GM19468 (cell line): Measurements from ENCODE around the gene NPW.

ENCODE experiments used
- ATAC-seq: cut with Tn5 transposase; IDR thresholded peaks from one replicate; pipeline ENCODE4 v1.9.1; 2021; ENCODE audit warnings: mild to moderate bottlenecking, moderate library complexity, moderate number of reproducible peaks; ENCODE audit not compliant: unreplicated experiment; ENCODE audit errors: extremely low read depth

Gene NPW

DNA sequence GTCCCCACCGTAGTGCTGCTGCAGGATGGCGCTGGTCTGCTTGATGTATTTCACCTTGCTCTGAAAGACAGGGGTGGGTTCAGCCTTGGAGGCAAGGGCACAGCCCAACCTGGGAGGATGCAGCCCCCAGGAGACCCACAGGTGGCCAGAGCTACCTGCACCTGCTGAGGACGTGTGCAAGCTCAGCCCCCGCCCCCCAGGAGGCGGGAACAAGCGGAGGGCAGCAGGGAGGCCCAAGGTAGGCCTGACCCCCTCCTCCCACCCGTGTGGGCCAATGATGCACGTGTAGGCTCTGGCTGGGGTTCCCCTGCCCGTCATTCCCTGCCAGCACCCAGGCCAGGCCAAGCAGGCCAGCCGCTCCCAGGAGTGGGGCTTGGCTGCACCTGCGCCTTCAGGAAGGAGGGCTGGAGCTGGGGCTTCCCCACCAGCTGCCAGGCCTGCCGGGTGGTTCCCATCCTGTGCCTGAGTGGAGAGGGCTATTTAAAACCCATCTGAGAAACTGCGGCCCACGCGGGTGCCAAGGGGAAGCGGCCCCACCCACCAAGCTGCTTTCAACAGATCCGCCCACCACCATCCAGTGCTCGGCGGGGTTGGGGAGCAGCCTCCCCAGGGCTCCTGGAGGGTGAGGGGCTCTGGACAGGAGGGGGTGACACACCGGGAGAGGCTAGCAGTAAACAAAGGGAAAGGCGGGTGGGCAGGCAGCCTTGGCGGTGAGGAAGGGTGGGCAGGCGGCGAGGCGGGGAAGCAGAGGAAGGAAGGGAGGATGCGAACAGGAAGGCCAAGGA, 24.3 kb downstream of the NPW start:
- no peak for ATAC-seq

DNA sequence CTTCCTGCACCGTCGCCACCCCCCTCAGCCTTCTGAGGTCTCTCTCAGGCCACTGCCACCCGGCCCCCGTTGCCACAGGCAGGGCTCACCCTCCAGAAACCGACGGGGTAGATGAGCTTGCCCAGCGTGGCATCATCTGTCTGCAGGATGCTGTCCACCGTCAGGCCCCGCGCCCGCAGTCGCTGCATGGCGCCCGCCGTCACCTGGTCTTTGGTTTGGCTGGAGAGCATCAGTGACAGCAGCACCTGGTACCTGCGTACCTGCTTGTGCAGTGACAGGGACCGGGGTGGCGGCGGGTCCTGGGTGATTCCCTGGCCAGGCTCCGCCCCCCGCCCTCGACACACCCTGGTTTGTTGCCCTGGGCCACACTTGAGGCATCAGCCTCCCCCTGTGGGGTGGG, 25.0 kb downstream of the NPW start:
- ATAC-seq: no peak

- ATAC-seq: no peak
These were observed 26.6 kb downstream of the NPW start for GRCh38 chr16:2045965-2046892.

DNA sequence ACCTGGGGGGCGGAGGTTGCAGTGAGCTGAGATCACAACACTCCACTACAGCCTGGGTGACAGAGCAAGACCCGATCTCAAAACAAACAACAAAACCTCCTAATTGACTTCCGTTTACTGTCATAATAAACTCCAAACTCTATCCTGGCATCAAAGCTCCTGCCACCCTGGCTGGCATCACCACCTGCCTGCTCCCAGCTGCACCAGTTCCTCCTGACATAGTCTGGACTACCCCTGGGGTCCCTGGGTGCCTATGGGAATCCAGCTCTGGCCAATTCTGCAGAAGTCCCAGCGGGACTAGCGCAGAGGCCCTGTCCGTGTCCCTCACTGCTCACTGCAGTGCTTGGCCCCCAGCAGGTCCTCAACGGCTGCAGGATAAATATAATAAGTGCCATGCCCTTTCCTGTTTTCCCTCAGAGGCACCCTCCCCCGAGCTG, 27.3 kb downstream of the NPW start:
- ATAC-seq: no peak

GRCh38 chr16:2047330-2048115, 27.9 kb downstream of the NPW start, which contains the start of the genes NTHL1 and TSC2:
Gene NTHL1, minus strand, starts transcription at chr16:2047834. Its CDS starts 11 bp downstream, at chr16:2047823.
Gene TSC2, plus strand, starts transcription at chr16:2047985. Its CDS starts 631 bp downstream, at chr16:2048616.
- ATAC-seq: peak; percentile 97

GRCh38 chr16:2048116-2048543, 28.5 kb downstream of the NPW start:
- no peak for ATAC-seq

GRCh38 chr16:2053211-2053610, 33.6 kb downstream of the NPW start:
- ATAC-seq: no peak

- ATAC-seq: no peak
These were observed 34.3 kb downstream of the NPW start for GRCh38 chr16:2053897-2054296.

GRCh38 chr16:2054543-2055245, 35.1 kb downstream of the NPW start:
- ATAC-seq: no peak

DNA sequence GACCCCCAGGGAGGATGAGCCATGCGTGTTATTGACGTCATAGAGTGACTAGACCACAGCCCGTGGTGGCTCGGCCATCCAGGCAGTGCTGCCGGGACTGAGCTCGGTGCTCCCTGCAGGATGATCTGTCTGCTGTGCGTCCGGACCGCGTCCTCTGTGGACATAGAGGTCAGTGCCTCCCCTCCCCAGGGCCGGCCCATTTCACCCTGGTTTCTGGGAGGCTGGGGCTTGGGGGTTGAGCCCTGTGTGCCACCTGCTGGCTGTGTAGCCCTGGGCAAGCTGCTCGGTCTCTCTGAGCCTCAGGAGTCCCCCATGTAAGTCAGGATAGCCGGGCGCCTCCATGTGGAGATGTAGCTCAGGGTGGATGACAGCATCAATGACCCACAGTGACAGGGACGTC, 36.5 kb downstream of the NPW start:
- no peak for ATAC-seq

DNA sequence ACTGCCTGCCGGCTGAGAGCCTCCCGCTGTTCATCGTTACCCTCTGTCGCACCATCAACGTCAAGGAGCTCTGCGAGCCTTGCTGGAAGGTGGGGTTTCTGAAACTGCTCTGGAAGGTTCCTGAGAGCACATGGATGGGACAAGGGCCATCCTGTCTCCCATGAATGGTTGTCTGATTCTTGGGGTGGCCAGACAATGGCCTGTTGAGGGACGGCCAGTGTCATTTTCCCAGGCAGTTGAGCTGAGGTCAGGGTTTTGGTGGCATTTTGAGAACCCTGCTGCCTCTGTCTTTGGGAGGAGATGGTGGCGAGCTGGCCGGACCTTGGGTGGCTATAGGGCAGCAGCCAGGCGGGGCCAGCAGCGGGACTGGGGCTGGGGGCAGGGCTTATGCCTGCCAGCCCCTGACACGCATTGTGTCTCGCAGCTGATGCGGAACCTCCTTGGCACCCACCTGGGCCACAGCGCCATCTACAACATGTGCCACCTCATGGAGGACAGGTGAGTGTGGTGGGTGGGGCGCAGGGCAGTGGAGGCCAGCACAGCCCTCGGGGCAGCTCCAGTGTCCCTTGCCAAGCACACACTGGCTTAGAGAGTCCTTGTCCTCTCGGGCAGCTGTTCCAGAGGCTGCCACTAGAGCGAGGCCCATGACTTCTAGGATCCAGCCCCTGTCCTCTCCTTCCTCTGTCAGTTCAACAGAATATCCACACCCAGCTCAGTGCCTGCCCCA, 37.3 kb downstream of the NPW start:
- ATAC-seq: no peak

DNA sequence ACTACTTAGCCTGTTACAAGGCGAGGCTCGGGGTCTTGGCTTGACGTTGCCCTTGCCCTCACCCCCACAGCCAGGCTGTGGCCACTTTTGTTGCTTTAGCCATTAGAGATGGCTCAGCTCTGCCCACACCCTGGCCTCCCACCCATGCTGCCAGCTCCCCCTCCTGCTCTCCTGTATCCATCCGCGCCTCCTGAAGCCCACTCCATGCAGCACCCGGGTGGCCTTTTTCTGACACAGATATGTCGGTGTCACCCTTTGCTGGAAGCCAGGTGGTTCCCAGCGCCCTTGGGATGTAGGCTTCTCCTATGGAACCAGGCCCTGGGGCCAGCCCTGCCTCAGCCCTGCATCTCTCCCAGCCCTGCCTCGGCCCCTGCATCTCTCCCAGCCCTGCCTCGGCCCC, 37.9 kb downstream of the NPW start:
- no peak for ATAC-seq

DNA sequence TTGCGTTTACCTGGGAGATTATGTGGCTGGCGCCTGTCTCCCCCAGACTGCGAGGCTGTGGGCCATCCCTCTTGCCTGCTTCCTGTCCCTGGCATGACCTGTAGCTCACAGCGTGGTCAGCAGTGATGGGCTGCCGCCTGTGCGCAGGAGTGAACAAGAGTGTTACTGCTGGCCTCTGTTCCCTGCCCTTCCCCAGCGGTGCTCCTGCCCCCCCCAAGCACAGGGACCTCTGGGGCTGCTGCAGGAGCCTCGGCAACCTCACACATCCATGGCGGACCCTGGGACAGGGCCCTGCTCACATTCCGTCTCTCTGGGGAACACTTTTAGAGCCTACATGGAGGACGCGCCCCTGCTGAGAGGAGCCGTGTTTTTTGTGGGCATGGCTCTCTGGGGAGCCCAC, 38.8 kb downstream of the NPW start:
- no peak for ATAC-seq

DNA sequence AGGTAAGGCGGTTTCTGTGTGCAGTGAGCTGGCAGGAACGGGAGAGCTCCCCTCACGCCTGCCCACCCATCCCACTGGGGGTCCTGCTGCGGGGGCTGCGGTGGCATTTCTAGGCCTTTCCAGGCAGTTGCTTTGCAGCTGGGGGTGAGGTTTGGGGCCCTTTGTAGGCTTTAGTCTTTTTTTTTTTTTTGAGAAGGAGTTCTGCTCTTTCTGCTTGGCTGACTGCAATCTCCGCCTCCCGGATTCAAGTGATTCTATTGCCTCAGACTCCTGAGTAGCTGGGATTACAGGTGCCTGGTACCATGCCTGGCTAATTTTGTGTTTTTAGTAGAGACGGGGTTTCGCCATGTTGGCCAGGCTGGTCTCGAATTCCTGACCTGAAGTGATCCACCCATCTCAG, 39.3 kb downstream of the NPW start:
- no peak for ATAC-seq

- ATAC-seq: no peak
These were observed 40.8 kb downstream of the NPW start for GRCh38 chr16:2060346-2060745.

DNA sequence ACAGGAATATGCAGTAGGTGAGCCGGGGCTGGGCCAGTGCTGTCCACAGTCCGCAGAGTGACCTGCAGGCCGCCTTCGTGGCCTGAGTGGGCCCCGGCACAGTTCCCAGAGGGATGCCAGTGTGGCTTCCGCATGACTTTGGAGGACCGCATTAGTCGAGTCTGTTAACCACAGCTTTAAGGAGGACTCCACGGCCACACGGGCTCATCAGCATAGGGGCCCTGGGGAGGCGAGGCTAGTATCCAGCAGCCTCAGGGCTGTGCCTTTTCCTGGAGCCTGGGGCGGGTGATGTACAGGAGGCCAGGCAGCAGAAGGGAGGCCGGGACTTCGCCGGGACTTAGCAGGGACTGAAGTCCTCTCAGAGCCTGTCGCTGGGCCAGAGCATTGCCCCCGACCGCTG, 41.4 kb downstream of the NPW start:
- ATAC-seq: no peak

GRCh38 chr16:2061526-2061925, 41.9 kb downstream of the NPW start:
- ATAC-seq: no peak

- ATAC-seq: no peak
These were observed 43.2 kb downstream of the NPW start for GRCh38 chr16:2062801-2063200.

- ATAC-seq: no peak
These were observed 44.3 kb downstream of the NPW start for GRCh38 chr16:2063861-2064260.
